DOHH2 (cell line): ENCODE results near the gene TAT.
"Not testable (repeated sequence)": the region's sequence is repeated elsewhere in the genome, so short reads cannot be mapped to it uniquely, and the experiment has no call there.

Source experiments
- CTCF ChIP-seq: fragments of 200-600 bp; sonication (generic); IDR thresholded peaks from one replicate; pipeline ENCODE4 v1.5.1; 2014; ENCODE audit warnings: antibody characterized with exemption, mild to moderate bottlenecking, low read depth, low read length; ENCODE audit not compliant: poor library complexity, severe bottlenecking
- EZH2phosphoT487 ChIP-seq: fragments of 200-600 bp; sonication (generic); IDR thresholded peaks from 2 replicates; pipeline ENCODE4 v1.6.1; 2017; ENCODE audit warnings: borderline replicate concordance, mild to moderate bottlenecking, antibody characterized with exemption, low read length, moderate library complexity, mixed read lengths

DNA sequence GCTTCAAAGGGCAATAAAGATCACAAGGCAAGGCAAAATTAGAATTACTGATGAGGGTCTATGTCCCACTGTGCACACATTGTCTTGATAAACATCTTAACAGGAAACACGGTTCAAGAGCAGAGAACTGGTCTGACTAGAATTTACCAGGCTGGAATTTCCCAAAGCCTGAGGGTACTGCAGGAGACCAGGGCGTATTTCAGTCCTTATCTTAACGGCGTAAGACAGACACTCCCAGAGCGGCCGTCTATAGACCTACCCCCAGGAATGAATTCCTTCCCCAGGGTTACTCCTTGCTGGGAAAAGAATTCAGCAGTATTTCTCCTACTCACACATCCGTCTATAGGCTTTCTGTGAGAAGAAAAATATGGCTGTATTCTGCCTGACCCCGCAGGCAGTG is 15.0 kb downstream of the TAT start:
- not testable (repeated sequence) for TF ChIP-seq CTCF, EZH2phosphoT487
